KOPT-K1 (cell line): ENCODE data around the gene LRRC8E.

Experiments
- H3K27ac ChIP-seq: fragments of 200-600 bp; sonication (generic); 2 replicates; pipeline ENCODE4 v1.5.1; 2016; ENCODE audit warnings: antibody characterized with exemption, mild to moderate bottlenecking, low read depth, low read length; ENCODE audit not compliant: poor library complexity, severe bottlenecking
- H3K36me3 ChIP-seq: fragments of 200-600 bp; sonication (generic); 2 replicates; pipeline ENCODE4 v1.5.1; 2017; ENCODE audit warnings: antibody characterized with exemption, mild to moderate bottlenecking, low read length, moderate library complexity; ENCODE audit not compliant: insufficient read depth
- H3K9me3 ChIP-seq: fragments of 200-600 bp; sonication (generic); 2 replicates; pipeline ENCODE4 v1.5.1; 2017; ENCODE audit warnings: antibody characterized with exemption, low read length, mild to moderate bottlenecking; ENCODE audit not compliant: insufficient read depth, poor library complexity, severe bottlenecking

LRRC8E gene

DNA sequence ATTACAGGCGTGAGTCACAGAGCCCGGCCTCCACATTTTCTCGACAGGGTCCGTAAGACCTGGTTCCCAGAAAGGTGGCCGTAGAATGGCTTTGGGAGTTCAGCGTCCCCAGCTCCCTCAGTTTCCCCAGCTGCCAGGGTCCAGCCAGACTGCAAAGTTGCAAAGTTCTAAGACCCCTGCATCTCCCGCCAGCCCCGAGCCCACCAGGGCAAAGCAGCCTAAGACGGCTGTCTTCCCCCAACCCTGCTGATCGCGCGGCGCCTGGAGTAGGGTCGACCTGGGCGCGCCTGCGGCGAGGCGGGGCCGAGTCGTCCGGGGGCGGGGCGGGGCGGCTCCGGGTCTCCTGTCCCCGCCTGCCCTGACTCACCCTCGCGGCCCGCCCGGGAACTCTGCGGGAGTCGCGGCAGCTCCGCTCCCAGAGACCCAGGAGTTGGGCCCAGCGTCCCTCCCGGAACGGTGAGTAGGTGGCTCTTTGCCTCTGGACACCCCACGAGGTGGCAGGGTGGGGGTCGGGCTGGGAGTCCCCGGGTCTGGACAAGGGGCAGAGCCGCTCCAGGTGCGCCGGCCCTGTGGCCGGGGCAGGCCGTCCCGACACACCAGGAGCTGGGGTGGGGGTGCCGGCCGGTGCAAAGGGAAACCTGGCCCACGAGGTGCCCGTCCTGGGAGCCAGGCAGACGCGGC lies at the start of gene LRRC8E:
Gene LRRC8E (plus strand): TSS at position 366 of the 681 bp plus-strand sequence. CDS start 7,094 bp downstream, outside the sequence.
- no peak within 1 kb of the TSS for H3K27ac ChIP-seq
- no peaks in the 10 kb centered on the region for H3K36me3 ChIP-seq

DNA sequence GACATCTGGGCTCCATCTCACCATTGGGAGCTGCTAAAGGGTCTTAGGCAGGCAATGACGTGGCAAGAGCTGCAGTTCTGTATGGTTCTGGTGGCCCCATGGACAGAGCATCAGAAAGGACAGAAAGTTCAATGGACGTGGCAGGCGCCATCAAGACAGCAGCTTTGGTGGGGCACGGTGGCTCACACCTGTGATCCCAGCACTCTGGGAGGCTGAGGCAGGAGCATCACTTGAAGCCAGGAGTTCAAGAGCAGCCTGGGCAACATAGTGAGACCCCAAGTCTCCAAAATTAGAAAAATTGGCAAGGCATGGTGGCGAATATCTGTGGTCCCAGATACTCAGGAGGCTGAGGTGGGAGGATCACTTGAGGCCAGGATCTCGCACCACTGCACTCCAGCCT lies 48.8 kb upstream of the LRRC8E start:
- Histone ChIP-seq H3K36me3 (no peaks in the 10 kb centered on the region), H3K9me3 (no peaks in the 10 kb centered on the region), H3K27ac (no peak overlapping the region)

More for the DNA sequence above, at the start of gene LRRC8E:
- H3K9me3 ChIP-seq = no peaks in the 10 kb centered on the region

DNA sequence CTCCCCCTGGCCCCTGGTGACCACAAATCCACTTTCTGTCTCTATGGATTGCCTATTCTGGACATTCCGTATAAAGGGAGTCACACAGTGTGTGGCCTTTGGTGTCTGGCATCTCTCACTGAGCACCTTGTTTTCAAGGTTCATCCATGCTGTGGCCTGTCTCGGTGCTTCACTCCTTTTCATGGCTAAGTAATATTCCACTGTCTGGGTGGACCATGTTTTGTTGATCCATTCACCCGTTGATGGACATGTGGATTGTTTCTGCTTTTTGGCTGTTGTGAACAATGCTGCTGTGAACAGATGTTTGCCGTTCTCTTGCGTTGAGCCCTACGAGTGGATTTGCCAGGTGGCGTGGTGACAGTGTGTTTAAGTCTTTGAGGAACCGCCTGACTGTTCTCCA lies 47.7 kb upstream of the LRRC8E start:
- no peak overlapping the region for H3K27ac ChIP-seq
- no peaks in the 10 kb centered on the region for H3K36me3 ChIP-seq
- no peaks in the 10 kb centered on the region for H3K9me3 ChIP-seq

DNA sequence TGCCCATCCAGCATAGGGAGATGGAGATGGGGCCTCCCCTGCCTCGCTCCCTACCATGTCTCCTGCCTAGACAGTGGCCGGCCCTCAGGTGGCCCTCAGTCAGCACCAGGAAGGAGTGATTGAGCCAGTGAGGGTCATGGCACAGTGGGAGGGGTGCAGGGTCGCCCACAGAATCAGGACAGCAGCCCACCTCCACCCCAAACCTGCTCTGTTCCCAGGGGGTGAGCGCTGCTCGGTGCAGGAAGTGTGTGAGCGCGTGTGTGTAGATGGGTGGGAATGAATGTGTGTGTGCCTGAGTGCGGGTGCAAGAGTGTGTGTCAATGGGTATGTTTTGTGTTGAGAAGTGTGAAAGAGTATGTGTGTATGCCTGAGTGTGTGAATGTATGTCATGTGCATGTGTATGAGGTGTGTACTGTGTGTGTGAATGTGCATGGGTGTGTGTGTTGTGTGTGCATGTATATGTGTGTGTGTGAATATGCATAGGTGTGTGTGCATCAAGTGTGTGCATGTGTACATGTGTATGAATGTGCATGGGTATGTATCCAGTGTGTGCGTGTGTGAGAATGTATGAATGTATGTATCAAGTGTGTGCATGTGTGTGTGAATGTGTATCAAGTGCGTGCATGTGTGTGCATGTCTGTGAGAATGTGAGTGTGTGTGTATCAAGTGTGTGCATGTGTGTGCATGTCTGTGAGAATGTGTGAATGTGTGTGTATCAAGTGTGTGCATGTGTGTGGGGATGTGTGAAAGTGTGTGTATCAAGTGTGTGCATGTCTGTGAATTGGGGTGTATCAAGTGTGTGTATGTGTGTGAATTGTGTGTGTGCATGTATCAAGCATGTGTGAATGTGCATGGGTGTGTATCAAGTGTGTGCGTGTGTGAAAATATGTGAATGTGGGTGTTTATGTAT lies 46.3 kb upstream of the LRRC8E start:
- no peaks in the 10 kb centered on the region for H3K9me3 ChIP-seq
- no peaks in the 10 kb centered on the region for H3K36me3 ChIP-seq

DNA sequence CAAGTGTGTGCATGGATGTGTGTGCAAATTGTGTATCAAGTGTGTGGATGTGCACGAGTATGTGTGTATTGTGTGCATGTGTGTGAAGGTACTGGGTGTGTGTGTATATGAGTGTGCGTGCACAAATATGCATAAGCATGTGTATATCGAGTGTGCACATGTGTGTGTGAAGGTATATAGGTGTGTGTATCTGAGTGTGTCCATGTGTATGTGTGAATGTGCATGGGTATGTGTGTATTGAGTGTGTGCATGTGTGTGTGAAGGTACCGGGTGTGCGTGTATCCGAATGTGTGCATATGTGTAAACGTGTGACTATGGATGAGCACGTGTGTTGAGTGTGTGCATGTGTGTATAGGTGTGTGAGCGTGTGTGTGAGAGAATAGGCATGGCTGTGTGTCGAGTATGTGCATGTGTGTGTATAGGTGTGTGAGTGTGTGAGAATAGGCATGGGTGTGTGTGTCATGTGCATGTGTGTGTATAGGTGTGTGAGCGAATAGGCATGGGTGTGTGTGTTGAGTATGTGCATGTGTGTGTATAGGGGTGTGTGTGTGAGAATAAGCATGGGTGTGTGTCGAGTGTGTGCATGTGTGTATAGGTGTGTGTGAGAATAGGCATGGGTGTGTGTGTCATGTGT lies 45.5 kb upstream of the LRRC8E start:
- Histone ChIP-seq H3K27ac (no peak overlapping the region), H3K36me3 (no peaks in the 10 kb centered on the region), H3K9me3 (no peaks in the 10 kb centered on the region)

More for the DNA sequence above, 46.3 kb upstream of the LRRC8E start:
- no peak overlapping the region for H3K27ac ChIP-seq

DNA sequence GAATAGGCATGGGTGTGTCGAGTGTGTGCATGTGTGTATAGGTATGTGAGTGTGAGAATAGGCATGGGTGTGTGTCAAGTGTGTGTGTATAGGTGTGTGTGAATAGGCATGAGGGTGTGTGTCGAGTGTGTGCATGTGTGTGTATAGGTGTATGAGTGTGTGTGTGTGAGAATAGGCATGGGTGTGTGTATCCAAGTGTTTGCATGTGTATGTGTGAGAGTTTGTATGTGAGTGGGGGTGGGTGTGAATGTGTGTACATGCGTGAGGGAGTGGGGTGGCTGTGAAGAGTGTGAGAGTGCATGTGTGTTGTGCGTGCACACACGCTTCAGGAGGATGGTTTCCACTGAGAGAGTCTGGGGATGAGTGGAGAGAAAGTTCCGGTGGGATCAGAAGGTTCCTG lies 44.8 kb upstream of the LRRC8E start:
- Histone ChIP-seq H3K9me3 (no peaks in the 10 kb centered on the region), H3K36me3 (no peaks in the 10 kb centered on the region), H3K27ac (no peak overlapping the region)

DNA sequence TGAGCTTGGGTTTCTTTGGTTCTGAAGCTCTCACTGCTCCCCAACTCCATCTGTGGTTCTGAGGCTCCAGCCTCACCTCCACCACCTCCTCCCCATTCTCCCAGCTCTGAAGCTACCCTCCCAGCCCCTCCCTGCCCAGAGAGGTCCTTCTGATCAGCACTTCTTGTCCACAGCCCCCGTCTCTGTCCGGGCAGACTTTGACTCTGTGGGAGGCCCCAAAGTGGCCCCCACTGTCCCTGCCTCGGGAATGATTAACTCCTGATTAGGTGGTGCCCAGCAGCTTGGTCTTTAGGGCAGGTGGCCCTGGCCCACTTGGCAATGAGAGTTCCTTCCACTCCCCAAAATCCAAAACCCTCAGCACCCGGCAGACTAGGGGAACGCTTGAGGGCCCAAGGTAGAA lies 43.9 kb upstream of the LRRC8E start:
- Histone ChIP-seq H3K9me3 (no peaks in the 10 kb centered on the region), H3K36me3 (no peaks in the 10 kb centered on the region), H3K27ac (no peak overlapping the region)

DNA sequence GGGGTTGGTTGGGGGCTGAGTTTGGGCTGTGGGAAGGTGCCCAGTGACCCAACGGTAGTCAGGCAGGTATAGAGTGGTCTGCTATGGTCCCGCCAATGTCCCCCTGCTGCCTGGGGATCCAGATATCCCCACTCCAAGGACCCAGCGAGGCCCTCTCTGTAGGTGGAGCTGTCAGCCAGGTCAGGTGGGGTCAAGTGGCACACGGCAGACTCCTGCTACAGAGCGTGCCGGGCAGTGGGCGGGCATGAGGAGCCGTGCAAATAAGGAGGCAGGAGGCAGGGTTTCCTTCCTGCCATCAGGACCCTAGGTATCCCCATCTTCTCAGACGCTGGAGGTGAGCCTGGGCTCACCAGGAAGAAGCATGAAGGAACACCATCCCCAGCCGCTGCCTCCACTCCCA lies 43.4 kb upstream of the LRRC8E start:
- H3K27ac ChIP-seq = no peak overlapping the region
- no peaks in the 10 kb centered on the region for H3K9me3 ChIP-seq
- no peaks in the 10 kb centered on the region for H3K36me3 ChIP-seq

DNA sequence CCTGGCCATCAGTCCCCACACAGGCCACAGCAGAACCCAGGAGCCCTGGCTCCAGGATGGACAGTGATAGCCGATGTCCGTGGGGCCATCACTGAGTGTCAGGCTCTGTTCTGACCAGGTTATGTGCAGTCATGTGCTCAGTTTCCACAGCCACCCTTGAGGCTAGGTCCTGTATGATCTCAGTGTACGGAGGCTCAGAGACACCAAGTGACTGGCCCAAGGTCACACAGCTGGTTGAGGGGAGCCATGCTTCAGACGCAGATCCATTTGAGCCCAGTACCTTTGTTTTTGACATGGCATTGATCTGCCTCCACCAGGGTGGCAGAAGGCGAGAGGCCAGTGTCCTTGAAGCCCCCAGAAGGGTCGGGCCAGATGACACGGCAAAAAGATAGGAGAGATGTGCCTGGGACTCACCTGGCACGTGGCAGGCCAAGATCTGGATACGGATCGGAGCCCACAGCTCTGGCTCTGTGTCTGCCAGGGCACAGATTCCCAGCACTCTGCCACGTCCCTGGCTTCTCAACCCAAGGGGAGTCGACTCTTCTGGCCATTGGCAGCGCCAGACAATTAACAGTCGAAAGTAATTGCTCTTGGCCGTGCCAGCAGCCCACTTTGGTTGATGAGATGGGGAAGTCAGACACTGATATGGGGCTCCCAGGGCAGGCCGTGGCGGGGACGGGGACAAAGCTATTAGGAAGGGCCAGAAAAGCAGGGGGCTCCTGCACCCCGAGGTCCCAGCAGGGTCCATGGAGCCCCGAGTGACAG lies 42.7 kb upstream of the LRRC8E start:
- Histone ChIP-seq H3K9me3 (no peaks in the 10 kb centered on the region), H3K27ac (no peak overlapping the region), H3K36me3 (no peaks in the 10 kb centered on the region)

DNA sequence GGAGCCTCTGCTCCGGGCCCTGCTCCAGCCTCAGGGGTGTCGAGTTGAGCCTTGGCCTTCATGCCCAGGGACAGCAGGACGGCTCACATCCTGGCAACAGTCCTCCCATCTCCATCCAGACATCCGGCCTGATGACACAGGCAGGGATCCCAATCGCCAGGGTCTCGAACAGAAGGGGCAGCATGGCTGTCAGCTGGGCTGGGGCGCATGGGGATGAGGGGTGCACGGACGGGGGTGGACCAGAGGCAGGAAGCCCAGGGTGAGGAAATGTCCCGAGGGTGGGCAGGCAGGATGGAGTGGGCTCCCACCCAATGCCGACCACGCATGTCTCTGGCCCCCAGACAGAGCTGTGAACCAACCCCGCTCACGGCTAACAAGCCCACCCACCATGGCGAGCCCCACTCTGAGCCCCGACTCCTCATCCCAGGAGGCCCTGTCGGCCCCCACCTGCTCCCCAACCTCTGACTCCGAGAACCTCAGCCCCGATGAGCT lies 42.1 kb upstream of the LRRC8E start:
- H3K36me3 ChIP-seq = no peaks in the 10 kb centered on the region
- no peaks in the 10 kb centered on the region for H3K9me3 ChIP-seq
- H3K27ac ChIP-seq = no peak overlapping the region

DNA sequence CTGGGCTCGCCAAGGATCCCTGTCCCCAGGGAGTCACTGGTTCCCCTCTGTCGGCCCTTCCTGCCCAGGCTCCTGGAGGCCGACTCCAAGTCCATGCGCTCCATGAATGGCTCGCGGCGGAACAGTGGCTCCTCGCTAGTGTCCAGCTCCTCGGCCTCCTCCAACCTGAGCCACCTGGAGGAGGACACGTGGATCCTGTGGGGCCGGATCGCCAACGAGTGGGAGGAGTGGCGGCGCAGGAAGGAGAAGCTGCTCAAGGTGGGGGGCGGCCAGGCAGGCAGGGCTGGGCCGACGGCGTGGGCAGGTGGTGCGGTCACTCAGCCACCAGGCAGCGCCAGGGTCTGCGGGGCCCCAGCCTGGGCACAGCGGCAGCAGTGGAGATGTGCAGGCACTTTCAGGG lies 40.6 kb upstream of the LRRC8E start:
- H3K9me3 ChIP-seq = no peaks in the 10 kb centered on the region
- no peak overlapping the region for H3K27ac ChIP-seq
- H3K36me3 ChIP-seq = no peaks in the 10 kb centered on the region

DNA sequence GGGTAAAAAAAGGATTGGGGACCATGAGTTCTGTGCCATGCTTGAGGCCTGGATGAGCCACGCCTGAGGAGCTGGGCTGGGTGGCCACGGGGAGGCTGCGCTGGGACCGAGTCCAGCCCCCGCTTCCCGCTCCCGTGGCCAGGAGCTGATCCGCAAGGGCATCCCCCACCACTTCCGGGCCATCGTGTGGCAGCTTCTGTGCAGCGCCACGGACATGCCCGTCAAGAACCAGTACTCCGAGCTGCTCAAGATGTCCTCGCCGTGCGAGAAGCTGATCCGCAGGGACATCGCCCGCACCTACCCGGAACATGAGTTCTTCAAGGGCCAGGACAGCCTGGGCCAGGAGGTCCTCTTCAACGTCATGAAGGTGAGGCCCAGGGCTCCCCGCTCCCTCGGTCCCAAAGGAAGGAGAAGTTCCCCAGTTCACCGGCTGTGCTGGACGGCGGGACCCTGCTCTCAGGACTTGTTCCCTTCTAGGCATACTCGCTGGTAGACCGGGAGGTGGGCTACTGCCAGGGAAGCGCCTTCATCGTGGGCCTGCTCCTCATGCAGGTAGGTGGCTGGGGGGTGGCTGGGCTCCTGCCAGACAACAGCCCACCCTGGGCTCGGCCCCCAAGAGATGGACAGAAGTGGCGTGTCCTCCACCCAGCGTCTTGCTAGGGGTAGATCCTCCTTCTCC lies 39.4 kb upstream of the LRRC8E start:
- H3K36me3 ChIP-seq = no peaks in the 10 kb centered on the region
- no peaks in the 10 kb centered on the region for H3K9me3 ChIP-seq
- no peak overlapping the region for H3K27ac ChIP-seq

DNA sequence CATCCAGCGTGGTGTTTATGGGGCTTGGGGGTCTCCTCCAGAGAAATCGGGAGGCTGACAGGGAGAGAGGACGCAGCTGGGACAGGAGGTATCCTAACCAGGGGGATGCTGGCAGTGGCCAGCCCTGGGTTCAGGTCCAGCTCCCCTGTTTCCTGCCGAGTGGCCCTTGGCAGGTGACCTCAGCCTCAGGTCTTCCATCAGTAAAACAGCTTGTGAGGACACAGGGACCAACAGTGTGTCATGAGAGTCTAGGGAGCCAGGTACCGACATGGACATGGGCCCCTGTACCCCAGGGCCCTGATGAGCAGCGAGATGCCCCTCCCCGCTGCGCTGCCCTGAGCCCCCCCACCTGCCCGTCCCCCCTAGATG lies 38.7 kb upstream of the LRRC8E start:
- Histone ChIP-seq H3K9me3 (no peaks in the 10 kb centered on the region), H3K27ac (no peak overlapping the region), H3K36me3 (no peaks in the 10 kb centered on the region)
